ENCODE results near the gene PIK3C2B.

The PIK3C2B gene

DNA sequence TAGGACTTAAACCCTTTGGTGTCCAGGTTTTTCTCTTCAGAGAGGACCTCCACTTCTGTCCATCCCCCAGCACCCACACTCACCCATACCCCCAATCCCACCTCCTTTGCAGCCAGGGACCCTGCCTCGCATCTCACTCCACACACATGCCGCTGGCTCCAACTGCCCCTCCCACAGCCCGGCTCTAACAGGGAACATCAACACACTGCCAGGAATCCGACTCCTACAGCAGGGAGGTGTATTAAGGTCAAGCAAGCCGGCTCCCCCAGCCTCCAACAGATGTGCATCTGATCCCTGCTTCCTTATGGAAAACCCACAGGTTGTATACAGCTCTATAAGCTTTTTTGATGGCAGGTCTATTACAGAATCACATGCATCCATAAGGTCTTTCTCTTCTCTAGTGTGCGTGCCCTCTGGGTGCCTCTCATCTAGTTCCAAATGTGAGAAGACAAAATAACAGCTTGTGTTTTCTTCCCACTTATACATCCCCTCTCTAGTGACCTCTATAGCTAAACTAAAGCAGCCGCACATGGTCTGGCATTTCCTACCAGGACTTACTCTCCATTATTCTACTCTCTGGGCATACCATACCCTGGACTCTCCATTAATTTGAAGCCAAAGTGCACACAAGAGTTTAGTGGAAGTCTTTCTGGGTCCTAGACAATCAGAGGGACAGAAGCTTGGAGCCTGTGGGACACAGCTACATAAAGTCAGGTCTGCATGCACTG lies 16.3 kb downstream of the PIK3C2B start:
- DNase-seq (ENCODE audit: low read depth) = no peak

DNA sequence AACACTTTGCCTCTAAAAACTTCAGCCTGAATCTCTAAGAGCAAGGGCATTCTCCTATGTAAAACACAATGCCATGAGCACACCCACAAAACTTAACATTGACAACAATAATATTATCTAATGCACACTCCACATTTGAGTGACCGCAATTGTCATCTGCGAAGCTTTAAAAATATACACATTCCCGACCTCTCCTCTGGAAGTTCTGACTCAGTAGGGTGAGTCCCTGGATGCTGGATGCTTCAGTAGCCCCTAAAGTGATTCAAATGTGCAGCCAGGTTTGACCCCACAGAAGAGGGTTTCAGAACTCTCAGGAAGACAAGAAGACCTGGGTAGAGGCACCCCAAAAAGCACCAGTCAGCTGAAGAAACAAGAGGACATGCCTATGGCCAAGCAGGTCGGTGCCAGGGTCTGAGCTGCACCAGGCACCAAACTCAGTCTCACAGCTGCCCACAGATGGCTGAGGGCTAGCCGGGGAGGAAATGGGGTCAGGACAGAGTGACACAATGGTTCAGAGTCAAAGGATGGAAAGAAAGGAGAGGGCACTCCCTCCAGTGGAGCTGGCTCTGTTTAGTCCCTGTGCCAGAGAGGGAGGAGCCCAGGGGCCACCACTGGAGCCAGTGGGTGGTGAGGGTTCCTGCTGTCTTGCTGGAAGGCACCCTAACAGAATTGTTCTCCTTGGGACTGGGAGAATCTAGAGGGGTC lies 17.4 kb downstream of the PIK3C2B start:
- no peak for DNase-seq (ENCODE audit: low read depth)

GRCh38 chr1:204476563-204476962 lies 18.0 kb downstream of the PIK3C2B start:
- no peak for DNase-seq (ENCODE audit: low read depth)

DNA sequence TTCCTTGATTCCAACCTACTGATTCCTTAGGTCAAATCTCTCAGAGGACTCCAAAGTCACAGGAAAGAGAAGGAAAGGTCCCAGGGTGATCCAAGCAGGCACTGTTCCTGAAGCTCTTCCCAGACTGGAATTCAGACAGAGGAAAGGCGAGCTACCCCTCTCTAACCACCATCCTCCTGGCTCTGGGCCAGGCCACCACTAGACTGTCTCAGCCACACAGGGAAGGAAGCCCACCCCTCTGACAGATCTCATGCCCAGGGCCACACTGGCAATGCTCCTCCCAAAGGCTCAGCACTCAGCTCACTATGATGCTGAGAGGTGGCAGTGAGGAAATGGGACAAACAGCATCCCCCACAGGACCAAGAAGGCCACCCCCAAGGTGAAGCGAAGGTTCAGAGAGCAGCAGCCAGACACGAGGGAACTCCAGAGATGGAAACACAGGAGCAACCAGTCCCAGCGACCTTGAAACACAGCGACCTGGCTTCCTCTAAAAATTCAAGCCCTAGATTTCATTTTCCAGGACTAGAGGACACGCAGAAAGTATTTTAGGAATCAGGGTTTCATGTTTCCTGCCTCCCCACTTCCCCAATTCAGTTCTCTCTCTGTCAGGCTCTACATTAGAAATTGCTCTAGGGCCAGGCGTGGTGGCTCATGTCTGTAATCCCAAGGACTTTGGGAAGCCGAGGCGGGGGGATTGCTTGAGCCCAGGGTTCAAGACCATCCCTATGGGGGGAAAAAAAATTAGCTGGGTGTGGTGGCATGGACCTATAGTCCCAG lies 18.8 kb downstream of the PIK3C2B start:
- DNase-seq (ENCODE audit: low read depth) = no peak

DNA sequence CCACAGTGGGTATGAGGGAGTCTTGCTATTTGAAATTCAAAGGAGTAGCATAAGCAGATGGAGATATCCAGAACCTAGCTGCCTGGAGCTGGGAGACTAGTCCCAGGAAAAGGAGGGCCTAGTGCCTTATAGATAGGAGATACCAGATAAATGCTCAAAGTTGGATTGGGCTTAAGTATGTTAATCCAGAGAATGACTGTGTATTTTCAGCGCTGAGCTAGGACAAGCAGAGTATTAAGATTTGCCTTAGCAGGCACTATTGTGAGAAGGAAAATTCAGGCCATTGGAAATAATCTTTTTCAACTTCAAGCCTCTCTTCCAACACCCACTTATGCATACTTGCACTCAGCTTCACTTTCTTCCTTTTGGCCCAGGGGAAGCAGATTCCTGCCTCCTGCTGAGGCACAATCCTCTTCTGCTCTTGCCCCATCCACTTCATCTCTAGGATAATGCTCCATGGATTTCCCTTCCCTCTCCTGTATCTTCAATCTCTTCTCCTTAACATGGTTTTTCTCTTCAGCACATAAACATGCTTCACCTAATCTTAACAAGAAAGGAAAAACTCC lies 21.1 kb downstream of the PIK3C2B start:
- no peak for DNase-seq (ENCODE audit: low read depth)

DNA sequence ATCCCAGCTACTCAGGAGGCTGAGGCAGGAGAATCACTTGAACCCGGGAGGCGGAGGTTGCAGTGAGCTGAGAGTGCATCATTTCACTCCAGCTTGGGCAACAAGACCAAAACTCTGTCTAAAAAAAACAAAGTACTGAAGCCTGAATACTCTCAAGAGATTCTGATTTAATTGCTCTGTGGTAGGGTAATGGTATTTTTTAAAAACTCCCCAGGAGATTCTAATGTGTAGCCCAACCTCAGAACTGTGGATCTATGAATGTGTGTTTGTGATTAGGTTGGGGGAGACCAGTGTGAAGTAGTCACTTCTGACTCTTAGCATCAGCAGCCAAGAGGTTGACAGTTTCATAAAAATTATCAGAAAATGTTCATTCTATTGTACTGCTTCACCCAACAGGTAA lies 21.9 kb downstream of the PIK3C2B start:
- DNase-seq (ENCODE audit: low read depth) = no peak

DNA sequence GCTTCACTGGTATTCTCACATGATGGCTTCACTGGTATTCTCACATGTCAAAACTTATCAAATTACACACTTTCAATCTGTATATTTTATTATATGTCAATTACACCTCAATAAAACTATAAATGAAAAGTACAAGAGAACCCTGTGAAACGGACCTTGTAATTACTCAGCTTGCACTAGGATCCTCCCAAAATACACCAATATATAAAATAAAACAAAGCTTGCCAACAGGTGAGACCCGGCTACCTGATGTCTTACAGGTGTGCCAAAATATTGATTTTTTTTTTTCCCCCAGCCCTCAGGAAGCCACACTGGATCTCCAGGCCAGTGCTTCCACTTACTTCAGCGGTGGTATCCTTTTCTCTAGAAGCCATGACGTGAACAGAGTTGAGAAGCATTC lies 22.9 kb downstream of the PIK3C2B start:
- no peak for DNase-seq (ENCODE audit: low read depth)

DNA sequence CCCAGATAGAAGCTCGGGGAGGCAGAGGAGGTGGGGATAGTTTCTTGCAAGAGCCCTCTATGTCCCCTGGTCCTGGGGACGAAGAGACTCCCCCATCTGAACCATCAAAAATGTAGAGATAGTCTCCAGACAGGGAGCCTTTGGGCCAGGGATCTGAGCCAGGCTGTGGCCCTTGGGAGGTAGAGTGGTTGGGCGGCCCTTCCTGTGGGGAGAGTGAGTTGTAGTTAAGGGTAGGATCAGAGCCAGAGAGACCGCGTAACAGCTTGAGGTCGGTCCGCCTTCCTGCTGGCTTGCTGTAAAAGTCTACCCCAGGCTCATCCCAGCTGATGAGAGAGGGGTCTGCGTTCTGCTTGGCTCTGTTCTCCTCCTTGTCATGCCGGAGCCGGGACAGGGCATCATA lies 25.3 kb downstream of the PIK3C2B start:
- DNase-seq (ENCODE audit: low read depth) = no peak

- DNase-seq (ENCODE audit: low read depth) = no peak
Measured at GRCh38 chr1:204468766-204469302, 25.8 kb downstream of the PIK3C2B start.

- no peak for DNase-seq (ENCODE audit: low read depth)
Measured at GRCh38 chr1:204468206-204468605, 26.4 kb downstream of the PIK3C2B start.

GRCh38 chr1:204466416-204467405 lies 27.9 kb downstream of the PIK3C2B start:
- DNase-seq (ENCODE audit: low read depth) = no peak

DNA sequence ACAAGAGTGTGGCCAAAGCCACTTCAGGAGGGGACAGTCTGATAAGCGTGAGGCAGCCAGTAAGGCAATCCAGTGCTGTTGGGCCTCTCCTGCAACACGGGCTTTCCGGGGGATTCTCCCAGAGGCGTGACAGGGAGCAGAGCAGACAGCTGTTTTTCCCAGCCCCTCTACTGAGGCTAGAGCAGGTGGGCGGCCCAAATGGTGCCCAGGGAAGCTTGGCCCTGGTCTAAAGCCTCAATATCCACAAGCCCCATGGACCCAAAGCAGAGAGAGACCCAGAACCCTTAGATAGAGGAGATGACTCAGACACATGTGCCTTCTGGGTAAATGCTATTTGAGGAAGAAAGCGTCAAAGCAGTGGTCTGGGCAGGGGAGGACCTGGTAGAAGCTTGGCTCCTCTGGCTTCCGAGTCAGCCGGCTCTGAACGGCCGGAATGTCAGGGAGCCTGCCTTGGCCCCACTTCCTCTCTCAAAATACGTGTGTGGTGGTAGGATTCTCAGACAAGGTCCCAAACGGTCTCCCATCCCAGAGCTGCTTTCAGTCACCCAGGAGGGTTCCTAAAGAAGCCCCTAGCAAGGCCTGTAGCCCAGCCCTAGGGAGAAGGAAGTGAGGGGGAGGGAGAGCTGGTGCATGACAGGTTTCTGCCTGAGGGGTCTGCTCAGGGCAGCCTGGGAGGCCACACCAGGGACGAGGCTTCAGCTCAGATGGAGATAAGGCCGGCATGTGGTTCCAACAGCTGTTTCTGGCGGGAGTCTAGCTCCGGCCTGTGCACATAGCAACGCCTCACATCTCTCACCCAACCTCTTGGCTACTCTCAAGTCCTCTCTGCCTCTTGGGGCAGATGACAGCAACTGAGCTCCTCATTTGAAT lies 28.8 kb downstream of the PIK3C2B start:
- no peak for DNase-seq (ENCODE audit: low read depth)

GRCh38 chr1:204464701-204465100 lies 29.9 kb downstream of the PIK3C2B start:
- DNase-seq (ENCODE audit: low read depth) = no peak

- no peak for DNase-seq (ENCODE audit: low read depth)
Measured at GRCh38 chr1:204464187-204464631, 30.4 kb downstream of the PIK3C2B start.

DNA sequence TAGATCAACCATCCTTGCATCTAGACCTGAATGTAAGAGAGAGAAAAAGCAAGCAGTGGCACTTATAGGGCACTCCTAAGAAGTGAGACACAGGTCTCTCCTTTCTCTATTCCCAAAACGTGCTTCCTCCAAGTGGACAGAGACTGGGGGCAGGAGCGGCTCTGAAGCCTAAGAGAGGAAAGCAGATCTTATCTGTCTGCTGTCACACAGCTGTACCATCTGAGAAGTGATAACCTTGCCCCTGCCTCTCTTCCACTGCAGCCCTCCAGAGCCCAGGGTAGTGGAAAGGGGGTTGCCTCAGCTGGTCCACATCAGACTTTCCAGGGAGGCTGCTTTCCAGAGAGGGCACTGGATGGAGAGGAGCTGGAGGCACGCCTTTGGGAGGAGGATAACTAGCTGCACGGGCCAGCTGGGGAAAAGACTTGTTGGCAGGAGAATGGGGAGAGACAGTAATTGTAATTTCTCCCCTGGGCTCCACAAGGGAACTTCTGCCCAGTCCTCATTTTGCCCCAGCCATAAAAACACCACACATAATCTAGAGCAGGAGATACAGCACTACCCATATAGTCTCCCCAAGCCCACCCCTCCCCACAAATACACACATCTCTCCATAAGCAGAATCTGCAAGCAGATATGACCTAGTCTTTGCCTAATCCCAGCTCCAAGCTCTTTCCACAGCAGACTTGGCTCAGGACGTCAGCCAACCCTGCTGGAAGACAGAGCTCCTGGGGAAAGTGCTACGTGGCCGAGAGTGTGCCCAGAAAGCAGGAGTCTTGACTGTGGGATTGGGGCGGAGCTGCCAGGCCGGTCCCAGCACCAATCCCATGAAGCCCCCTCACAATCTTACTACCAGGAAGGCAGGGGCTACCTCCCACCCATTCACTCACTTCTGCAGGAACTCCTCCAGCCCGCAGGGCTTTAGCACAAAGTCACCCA lies 31.2 kb downstream of the PIK3C2B start:
- no peak for DNase-seq (ENCODE audit: low read depth)

DNA sequence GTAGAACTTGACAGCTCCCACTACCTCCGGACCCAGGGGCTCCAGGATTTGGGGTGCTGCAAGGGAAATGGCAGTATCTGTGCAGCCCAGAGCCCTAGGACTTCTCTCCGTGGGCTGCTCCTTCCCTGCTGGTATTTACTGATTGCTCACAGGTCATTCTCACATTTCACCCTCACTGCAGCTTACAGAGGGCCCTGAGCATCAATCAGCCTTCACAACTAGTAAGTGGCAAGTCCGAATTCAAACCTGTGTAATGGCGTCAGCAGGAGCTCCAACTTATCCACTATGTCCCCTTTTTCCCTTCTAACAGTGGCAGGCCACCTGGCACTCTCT lies 32.4 kb downstream of the PIK3C2B start:
- DNase-seq (ENCODE audit: low read depth) = no peak

DNA sequence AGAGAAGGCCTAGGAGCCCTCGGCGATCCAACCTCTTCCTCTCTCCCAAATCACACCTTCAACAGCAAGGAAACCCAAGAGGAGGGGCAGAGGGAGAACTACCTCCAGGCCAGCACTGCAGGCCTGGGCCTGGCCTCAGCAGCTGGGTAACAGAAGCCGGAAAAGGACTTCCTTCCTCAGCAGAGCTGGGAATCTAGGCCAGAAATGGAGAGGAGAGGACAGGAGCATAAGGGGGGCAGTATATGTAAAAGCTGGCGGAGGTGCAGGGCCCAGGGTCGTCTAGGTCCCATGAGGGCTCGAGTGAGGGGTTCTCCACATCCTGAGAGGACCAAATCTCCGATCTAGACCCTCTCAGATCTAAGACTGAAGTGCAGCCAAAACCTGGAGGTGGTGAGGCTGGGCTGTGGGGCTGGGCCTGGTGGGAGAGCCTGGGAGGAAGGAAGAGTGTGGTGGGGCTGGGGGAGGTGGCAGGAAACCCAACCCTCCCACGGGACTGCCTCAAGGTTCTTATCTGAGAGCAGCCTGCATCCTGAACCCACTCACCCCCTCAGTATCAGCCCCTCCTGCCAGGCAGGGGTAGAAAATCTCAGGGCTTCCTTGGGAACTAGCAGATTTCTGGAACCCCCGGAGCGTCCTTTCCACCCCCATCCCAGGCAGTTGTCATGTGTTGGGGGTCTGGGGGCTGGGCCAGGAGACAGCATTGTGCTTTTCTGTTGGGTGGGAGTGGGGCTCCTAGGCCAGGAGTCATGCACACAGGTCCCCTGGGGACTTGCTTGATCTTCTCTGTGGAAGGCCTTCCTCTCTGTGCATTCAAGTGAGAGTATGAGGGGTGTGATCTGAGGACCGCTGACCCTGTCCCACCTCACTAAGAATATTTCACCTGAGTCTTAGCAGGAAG lies 33.0 kb downstream of the PIK3C2B start:
- DNase-seq (ENCODE audit: low read depth) = no peak

- no peak for DNase-seq (ENCODE audit: low read depth)
Measured at GRCh38 chr1:204460346-204460745, 34.3 kb downstream of the PIK3C2B start.

Measured in non-pigmented ciliary epithelial cell (primary cell).